Measurements from ENCODE around the gene CTIF. TPM values are rescaled to one million over a fixed set of nuclear protein-coding genes. Genes with fewer than 3 reads are reported as not detected.

Gene CTIF
- total RNA-seq, 1 donor from 2014 or later = 35.1 TPM

GRCh38 chr18:48835745-48836170 lies 296.9 kb downstream of the CTIF start:
- intact Hi-C loops (cut with DNase I) = no loop called here
- Histone ChIP-seq H3K36me3 (no peaks in the 10 kb centered on the region), H3K27ac (peak overlapping the region; percentile 40), H3K4me3 (no peak overlapping the region), H3K9me3 (no peaks in the 10 kb centered on the region), H3K4me1 (peaks cover 62% of the 10 kb centered on the region), H3K27me3 (no peaks in the 10 kb centered on the region)
- DNase-seq (ENCODE audit: extremely low spot score in 2 of 2) = no peak
- TF ChIP-seq CTCF (IDR thresholded peaks at IDR 0.05) (no peak), POLR2A (IDR thresholded peaks at IDR 0.05) (no peak)

- Histone ChIP-seq H3K9me3 (no peaks in the 10 kb centered on the region), H3K27ac (no peak overlapping the region), H3K27me3 (no peaks in the 10 kb centered on the region), H3K4me1 (peaks cover 67% of the 10 kb centered on the region), H3K4me3 (no peak overlapping the region), H3K36me3 (no peaks in the 10 kb centered on the region)
- intact Hi-C loops (cut with DNase I) = no loop called here
- no peak for DNase-seq (ENCODE audit: extremely low spot score in 2 of 2)
- TF ChIP-seq CTCF (IDR thresholded peaks at IDR 0.05) = no peak
- no peak for TF ChIP-seq POLR2A (IDR thresholded peaks at IDR 0.05)
- no peak for TF ChIP-seq POLR2AphosphoS5 (IDR thresholded peaks at IDR 0.05; ENCODE audit: insufficient read depth in 1 of 2, low read depth in 1 of 2)
Observed at GRCh38 chr18:48836231-48836805, 297.5 kb downstream of the CTIF start.

GRCh38 chr18:48836806-48837615 lies 298.2 kb downstream of the CTIF start:
- TF ChIP-seq POLR2A (IDR thresholded peaks at IDR 0.05) = no peak
- no peak for TF ChIP-seq POLR2AphosphoS5 (IDR thresholded peaks at IDR 0.05; ENCODE audit: insufficient read depth in 1 of 2, low read depth in 1 of 2)
- no peak for TF ChIP-seq CTCF (IDR thresholded peaks at IDR 0.05)
- Histone ChIP-seq H3K4me3 (no peak overlapping the region), H3K36me3 (no peaks in the 10 kb centered on the region), H3K27ac (no peak overlapping the region), H3K27me3 (no peaks in the 10 kb centered on the region), H3K9me3 (no peaks in the 10 kb centered on the region), H3K4me1 (peaks cover 74% of the 10 kb centered on the region)
- intact Hi-C loops (cut with DNase I) = no loop called here
- DNase-seq (ENCODE audit: extremely low spot score in 2 of 2) = no peak

- Histone ChIP-seq H3K4me3 (no peak overlapping the region), H3K9me3 (no peaks in the 10 kb centered on the region), H3K36me3 (no peaks in the 10 kb centered on the region), H3K27ac (no peak overlapping the region), H3K27me3 (no peaks in the 10 kb centered on the region), H3K4me1 (peaks cover 75% of the 10 kb centered on the region)
- TF ChIP-seq POLR2AphosphoS5 (IDR thresholded peaks at IDR 0.05; ENCODE audit: insufficient read depth in 1 of 2, low read depth in 1 of 2) (no peak), CTCF (IDR thresholded peaks at IDR 0.05) (no peak), POLR2A (IDR thresholded peaks at IDR 0.05) (no peak)
- no peak for DNase-seq (ENCODE audit: extremely low spot score in 2 of 2)
- intact Hi-C loops (cut with DNase I) = no loop called here
Observed at GRCh38 chr18:48837676-48838075, 298.8 kb downstream of the CTIF start.

GRCh38 chr18:48838166-48838775 lies 299.4 kb downstream of the CTIF start:
- TF ChIP-seq POLR2A (IDR thresholded peaks at IDR 0.05) (no peak), CTCF (IDR thresholded peaks at IDR 0.05) (no peak), POLR2AphosphoS5 (IDR thresholded peaks at IDR 0.05; ENCODE audit: insufficient read depth in 1 of 2, low read depth in 1 of 2) (no peak)
- H3K9me3 ChIP-seq = no peaks in the 10 kb centered on the region
- DNase-seq (ENCODE audit: extremely low spot score in 2 of 2) = no peak
- peak overlapping the region; percentile 61 for H3K27ac ChIP-seq
- H3K36me3 ChIP-seq = no peaks in the 10 kb centered on the region
- intact Hi-C loops (cut with DNase I) = no loop called here
- H3K27me3 ChIP-seq = no peaks in the 10 kb centered on the region
- peaks cover 75% of the 10 kb centered on the region for H3K4me1 ChIP-seq
- no peak overlapping the region for H3K4me3 ChIP-seq
